ENCODE results near the gene GRB2. TPM values are rescaled to one million over a fixed set of nuclear protein-coding genes. Genes with fewer than 3 reads are reported as not detected.

Gene GRB2
- polyA plus RNA-seq, 2 of the 4 experiments (the other 2 are of a cell fraction) = 91.4 to 91.9 TPM

DNA sequence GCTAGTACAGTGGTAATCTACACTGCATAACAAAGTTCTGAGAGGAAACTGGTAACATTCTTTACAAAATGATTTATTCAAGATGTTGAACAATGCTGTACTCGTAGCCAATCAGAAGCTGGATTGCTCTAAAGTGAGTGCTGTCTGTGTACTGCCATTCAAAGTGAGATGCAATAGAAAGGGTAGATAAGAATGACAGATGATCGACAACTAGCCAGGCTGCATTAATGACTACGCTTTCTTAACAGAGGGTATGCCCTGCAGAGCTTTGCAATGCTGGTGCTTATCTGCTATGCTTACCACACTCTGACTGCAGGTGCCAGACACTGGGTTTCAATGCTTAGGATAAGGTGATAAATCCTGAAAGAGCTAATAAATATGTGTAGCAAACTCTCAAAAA, 70.2 kb downstream of the GRB2 start:
- 84% methylated on average over 3 of the region's 3 CpGs for WGBS (ENCODE audit: missing lambda C conversion rate)
- FAIRE-seq (no peak), ATAC-seq (no peak), DNase-seq (ENCODE audit: low read depth in 1 of 2, low spot score in 1 of 2) (no peak)
- Histone ChIP-seq H3K27ac (no peak overlapping the region), H3K4me3 (no peak overlapping the region), H3K9me3 (no peaks in the 10 kb centered on the region), H3K4me1 (no peaks in the 10 kb centered on the region), H3K4me2 (no peak overlapping the region)
- TF ChIP-seq MAZ (IDR thresholded peaks at IDR 0.05; ENCODE audit: borderline replicate concordance, low read depth, low read length) (no peak), CBX8 (IDR thresholded peaks at IDR 0.05) (no peak), FOSB (CRISPR knock-in tag; IDR thresholded peaks at IDR 0.05) (no peak), RARB (CRISPR knock-in tag; IDR thresholded peaks at IDR 0.05) (no peak), TFCP2L1 (CRISPR knock-in tag; IDR thresholded peaks at IDR 0.05) (no peak), RAD21 (conservative IDR thresholded peaks at IDR 0.05 in 1 of 2, IDR thresholded peaks at IDR 0.05 in 1 of 2) (no peak), HOXA7 (CRISPR knock-in tag; IDR thresholded peaks at IDR 0.05) (no peak), RCOR1 (IDR thresholded peaks at IDR 0.05; ENCODE audit: low read depth, low read length) (no peak), BHLHE40 (IDR thresholded peaks at IDR 0.05; ENCODE audit: low read depth, low read length) (no peak), ZC3H11A (IDR thresholded peaks at IDR 0.05) (no peak)
- ChIA-PET CTCF (interaction anchor here (0.7 to 4.6 kb wide), 9 partner anchors 8 to 73 kb away, joined by 3 to 31 read pairs (median 5); no protein-coding TSS in a partner anchor), POLR2A (no interaction called here)

DNA sequence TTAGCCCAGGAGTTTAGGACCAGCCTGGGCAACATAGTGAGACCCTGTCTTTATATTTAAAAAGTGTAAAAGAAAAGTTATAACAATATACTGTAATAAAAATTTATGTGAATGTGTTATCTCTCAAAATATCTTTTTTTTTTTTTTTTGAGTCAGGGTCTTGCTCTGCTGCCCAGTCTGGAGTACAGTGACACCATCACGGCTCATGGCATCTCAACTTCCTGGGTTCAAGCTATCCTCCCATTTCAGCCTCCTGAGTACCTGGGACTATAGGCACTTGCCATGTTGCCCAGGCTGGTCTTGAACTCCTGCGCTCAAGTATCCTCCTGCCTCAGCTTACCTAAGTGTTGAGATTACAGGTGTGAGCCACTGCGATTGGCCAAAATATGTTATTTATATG, 70.8 kb downstream of the GRB2 start:
- FAIRE-seq = no peak

DNA sequence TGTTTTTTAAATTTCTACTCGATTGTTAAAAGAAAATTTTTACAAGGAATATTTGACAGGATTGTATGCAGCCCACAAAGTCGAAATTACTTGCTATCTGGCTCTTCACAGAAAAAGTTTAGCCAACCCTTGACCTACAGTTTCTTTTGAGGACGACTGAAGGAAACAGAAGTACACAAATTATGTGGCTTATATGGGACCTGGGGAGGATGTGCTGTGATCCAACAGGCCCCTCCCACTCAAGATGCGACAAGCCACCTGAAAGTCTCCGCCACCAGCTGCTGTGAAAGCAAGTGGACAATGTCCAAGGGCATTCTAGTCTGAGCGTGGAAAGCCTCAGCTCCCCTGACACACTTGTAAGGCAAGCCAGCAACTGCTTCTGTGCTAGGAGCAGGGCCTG, 73.8 kb downstream of the GRB2 start:
- Histone ChIP-seq H3K4me1 (no peaks in the 10 kb centered on the region), H3K9me3 (no peaks in the 10 kb centered on the region), H3K27ac (no peak overlapping the region), H3K4me3 (no peak overlapping the region), H3K4me2 (no peak overlapping the region)
- POLR2A ChIA-PET = no interaction called here
- ATAC-seq = no peak
- WGBS (ENCODE audit: missing lambda C conversion rate) = 86% methylated on average over 6 of the region's 6 CpGs
- DNase-seq (ENCODE audit: low read depth in 1 of 2, low spot score in 1 of 2) = no peak
- FAIRE-seq = no peak
- no peak for TF ChIP-seq NPAS2 (CRISPR knock-in tag; IDR thresholded peaks at IDR 0.05; ENCODE audit: borderline replicate concordance)
- TF ChIP-seq, protein P1, sequence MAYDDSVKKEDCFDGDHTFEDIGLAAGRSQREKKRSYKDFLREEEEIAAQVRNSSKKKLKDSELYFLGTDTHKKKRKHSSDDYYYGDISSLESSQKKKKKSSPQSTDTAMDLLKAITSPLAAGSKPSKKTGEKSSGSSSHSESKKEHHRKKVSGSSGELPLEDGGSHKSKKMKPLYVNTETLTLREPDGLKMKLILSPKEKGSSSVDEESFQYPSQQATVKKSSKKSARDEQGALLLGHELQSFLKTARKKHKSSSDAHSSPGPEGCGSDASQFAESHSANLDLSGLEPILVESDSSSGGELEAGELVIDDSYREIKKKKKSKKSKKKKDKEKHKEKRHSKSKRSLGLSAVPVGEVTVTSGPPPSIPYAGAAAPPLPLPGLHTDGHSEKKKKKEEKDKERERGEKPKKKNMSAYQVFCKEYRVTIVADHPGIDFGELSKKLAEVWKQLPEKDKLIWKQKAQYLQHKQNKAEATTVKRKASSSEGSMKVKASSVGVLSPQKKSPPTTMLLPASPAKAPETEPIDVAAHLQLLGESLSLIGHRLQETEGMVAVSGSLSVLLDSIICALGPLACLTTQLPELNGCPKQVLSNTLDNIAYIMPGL (CRISPR knock-in tag; IDR thresholded peaks at IDR 0.05; ENCODE audit: borderline replicate concordance) = no peak
- TF ChIP-seq RAD21 (conservative IDR thresholded peaks at IDR 0.05 in 1 of 2, IDR thresholded peaks at IDR 0.05 in 1 of 2) = no peak
- no peak for TF ChIP-seq JUNB (IDR thresholded peaks at IDR 0.05)
- TF ChIP-seq KDM5A (IDR thresholded peaks at IDR 0.05) = no peak
- no peak for TF ChIP-seq SMC3 (IDR thresholded peaks at IDR 0.05)
- no peak for TF ChIP-seq EHMT2 (IDR thresholded peaks at IDR 0.05; ENCODE audit: low read depth)
- TF ChIP-seq, protein P2, sequence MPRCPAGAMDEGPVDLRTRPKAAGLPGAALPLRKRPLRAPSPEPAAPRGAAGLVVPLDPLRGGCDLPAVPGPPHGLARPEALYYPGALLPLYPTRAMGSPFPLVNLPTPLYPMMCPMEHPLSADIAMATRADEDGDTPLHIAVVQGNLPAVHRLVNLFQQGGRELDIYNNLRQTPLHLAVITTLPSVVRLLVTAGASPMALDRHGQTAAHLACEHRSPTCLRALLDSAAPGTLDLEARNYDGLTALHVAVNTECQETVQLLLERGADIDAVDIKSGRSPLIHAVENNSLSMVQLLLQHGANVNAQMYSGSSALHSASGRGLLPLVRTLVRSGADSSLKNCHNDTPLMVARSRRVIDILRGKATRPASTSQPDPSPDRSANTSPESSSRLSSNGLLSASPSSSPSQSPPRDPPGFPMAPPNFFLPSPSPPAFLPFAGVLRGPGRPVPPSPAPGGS (IDR thresholded peaks at IDR 0.05) = no peak
- TF ChIP-seq, protein P3, sequence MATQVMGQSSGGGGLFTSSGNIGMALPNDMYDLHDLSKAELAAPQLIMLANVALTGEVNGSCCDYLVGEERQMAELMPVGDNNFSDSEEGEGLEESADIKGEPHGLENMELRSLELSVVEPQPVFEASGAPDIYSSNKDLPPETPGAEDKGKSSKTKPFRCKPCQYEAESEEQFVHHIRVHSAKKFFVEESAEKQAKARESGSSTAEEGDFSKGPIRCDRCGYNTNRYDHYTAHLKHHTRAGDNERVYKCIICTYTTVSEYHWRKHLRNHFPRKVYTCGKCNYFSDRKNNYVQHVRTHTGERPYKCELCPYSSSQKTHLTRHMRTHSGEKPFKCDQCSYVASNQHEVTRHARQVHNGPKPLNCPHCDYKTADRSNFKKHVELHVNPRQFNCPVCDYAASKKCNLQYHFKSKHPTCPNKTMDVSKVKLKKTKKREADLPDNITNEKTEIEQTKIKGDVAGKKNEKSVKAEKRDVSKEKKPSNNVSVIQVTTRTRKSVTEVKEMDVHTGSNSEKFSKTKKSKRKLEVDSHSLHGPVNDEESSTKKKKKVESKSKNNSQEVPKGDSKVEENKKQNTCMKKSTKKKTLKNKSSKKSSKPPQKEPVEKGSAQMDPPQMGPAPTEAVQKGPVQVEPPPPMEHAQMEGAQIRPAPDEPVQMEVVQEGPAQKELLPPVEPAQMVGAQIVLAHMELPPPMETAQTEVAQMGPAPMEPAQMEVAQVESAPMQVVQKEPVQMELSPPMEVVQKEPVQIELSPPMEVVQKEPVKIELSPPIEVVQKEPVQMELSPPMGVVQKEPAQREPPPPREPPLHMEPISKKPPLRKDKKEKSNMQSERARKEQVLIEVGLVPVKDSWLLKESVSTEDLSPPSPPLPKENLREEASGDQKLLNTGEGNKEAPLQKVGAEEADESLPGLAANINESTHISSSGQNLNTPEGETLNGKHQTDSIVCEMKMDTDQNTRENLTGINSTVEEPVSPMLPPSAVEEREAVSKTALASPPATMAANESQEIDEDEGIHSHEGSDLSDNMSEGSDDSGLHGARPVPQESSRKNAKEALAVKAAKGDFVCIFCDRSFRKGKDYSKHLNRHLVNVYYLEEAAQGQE (IDR thresholded peaks at IDR 0.05) = no peak
- TF ChIP-seq NFE2L2 (conservative IDR thresholded peaks at IDR 0.05; ENCODE audit: low read length) = no peak
- no peak for TF ChIP-seq MYC (IDR thresholded peaks at IDR 0.05; ENCODE audit: borderline replicate concordance, low read length)
- TF ChIP-seq, protein P4, sequence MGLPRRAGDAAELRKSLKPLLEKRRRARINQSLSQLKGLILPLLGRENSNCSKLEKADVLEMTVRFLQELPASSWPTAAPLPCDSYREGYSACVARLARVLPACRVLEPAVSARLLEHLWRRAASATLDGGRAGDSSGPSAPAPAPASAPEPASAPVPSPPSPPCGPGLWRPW (IDR thresholded peaks at IDR 0.05) = no peak
- CTCF ChIA-PET = interaction anchor here (1.2 to 3.0 kb wide), 6 partner anchors 9 to 63 kb away, joined by 4 to 15 read pairs (median 6); no protein-coding TSS in a partner anchor

More for the DNA sequence above, 70.8 kb downstream of the GRB2 start:
- Histone ChIP-seq H3K4me1 (no peaks in the 10 kb centered on the region), H3K9me3 (no peaks in the 10 kb centered on the region), H3K4me2 (no peak overlapping the region), H3K4me3 (no peak overlapping the region), H3K27ac (no peak overlapping the region)
- DNase-seq (ENCODE audit: low read depth in 1 of 2, low spot score in 1 of 2) (no peak), ATAC-seq (no peak)
- 98% methylated on average over 3 of the region's 3 CpGs for WGBS (ENCODE audit: missing lambda C conversion rate)
- ChIA-PET POLR2A (no interaction called here), CTCF (interaction anchor here (0.7 to 4.6 kb wide), 6 partner anchors 9 to 44 kb away, joined by 3 to 31 read pairs (median 6); no protein-coding TSS in a partner anchor)
- TF ChIP-seq, protein P5, sequence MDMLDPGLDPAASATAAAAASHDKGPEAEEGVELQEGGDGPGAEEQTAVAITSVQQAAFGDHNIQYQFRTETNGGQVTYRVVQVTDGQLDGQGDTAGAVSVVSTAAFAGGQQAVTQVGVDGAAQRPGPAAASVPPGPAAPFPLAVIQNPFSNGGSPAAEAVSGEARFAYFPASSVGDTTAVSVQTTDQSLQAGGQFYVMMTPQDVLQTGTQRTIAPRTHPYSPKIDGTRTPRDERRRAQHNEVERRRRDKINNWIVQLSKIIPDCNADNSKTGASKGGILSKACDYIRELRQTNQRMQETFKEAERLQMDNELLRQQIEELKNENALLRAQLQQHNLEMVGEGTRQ (IDR thresholded peaks at IDR 0.05) = no peak
- TF ChIP-seq RCOR1 (IDR thresholded peaks at IDR 0.05; ENCODE audit: low read depth, low read length) = no peak
- no peak for TF ChIP-seq SMC3 (IDR thresholded peaks at IDR 0.05)
- TF ChIP-seq POLR2AphosphoS2 (conservative IDR thresholded peaks at IDR 0.05; ENCODE audit: low read length) = no peak
- no peak for TF ChIP-seq CHD2 (IDR thresholded peaks at IDR 0.05; ENCODE audit: low read length, partially characterized antibody)
- TF ChIP-seq ESRRA (IDR thresholded peaks at IDR 0.05; ENCODE audit: borderline replicate concordance, low read length) = no peak
